AG09319 (cell line): ENCODE results near the gene SMIM30.
"Not testable (repeated sequence)": the region's sequence is repeated elsewhere in the genome, so short reads cannot be mapped to it uniquely, and the experiment has no call there.

Source experiments
- DNase-seq: peaks from one replicate; pipeline ENCODE4 v3.0.0-alpha.2; 2010; ENCODE audit warnings: low read depth; ENCODE audit errors: extremely low read depth
- CTCF ChIP-seq: IDR thresholded peaks from 2 replicates; pipeline ENCODE4 v1.5.1; 2011; ENCODE audit warnings: low read depth, mild to moderate bottlenecking, inconsistent platforms, low read length, moderate library complexity

Gene SMIM30

GRCh38 chr7:113128031-113128430 lies 9.7 kb upstream of the SMIM30 start:
- no peak for TF ChIP-seq CTCF
- no peak for DNase-seq

GRCh38 chr7:113125728-113126127 lies 7.4 kb upstream of the SMIM30 start:
- no peak for DNase-seq
- TF ChIP-seq CTCF, result no peak

- no peak for DNase-seq
- no peak for TF ChIP-seq CTCF
Measured at GRCh38 chr7:113122744-113123143, 4.4 kb upstream of the SMIM30 start.

GRCh38 chr7:113120647-113121046 lies 2.3 kb upstream of the SMIM30 start:
- DNase-seq, result no peak
- TF ChIP-seq CTCF, result no peak

- no peak for DNase-seq
- no peak for TF ChIP-seq CTCF
Measured at GRCh38 chr7:113119429-113119828, 1.1 kb upstream of the SMIM30 start.

- not testable (repeated sequence) for DNase-seq
Measured at GRCh38 chr7:113117374-113117774, 980 bp downstream of the SMIM30 start.

- TF ChIP-seq CTCF, result peak; percentile 4
- no peak for DNase-seq
Measured at GRCh38 chr7:113113912-113114311, 4.4 kb downstream of the SMIM30 start.

- no peak for TF ChIP-seq CTCF
- DNase-seq, result no peak
Measured at GRCh38 chr7:113109718-113110117, 8.6 kb downstream of the SMIM30 start.
